Measurements from ENCODE around the gene GRK5. TPM values are rescaled to one million over a fixed set of nuclear protein-coding genes. Genes with fewer than 3 reads are reported as not detected.

GRK5 gene
- total RNA-seq, 1 experiment from 2014 or later = 29.0 TPM

DNA sequence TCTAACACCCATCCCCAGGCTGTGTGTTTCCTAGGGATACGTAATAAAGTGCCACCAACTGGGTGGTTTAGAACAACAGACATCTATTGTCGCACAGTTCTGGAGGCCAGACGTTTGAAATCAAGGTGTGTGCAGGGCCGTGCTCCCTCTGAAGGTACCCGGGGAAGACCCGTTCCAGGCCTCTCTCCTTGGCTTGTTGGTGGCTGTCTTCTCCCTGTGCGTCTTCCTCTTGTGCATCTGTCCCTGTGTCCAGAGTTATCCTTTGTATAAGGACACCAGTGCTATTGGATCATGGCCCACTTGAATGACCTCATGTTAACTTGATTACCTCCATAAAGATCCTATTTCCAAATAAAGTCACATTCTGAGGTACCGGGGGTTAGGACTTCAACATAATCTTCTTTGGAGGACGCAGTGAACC lies 15.6 kb downstream of the GRK5 start:
- no peaks in the 10 kb centered on the region for H3K36me3 ChIP-seq (ENCODE audit: control insufficient read depth, insufficient read depth, low read length)
- peak overlapping the region; percentile 65 for H3K27ac ChIP-seq (ENCODE audit: low read length)
- H3K9me3 ChIP-seq (ENCODE audit: control insufficient read depth, insufficient read depth, low read depth, low read length) = no peaks in the 10 kb centered on the region
- POLR2A ChIA-PET = interaction anchor here (0.5 to 1.3 kb wide), 2 partner anchors 15 to 30 kb away, joined by 3 to 4 read pairs; partner anchors contain the start of gene GRK5
- H3K4me3 ChIP-seq (ENCODE audit: low read depth in 2 of 2, low read length in 2 of 2) = peak overlapping the region; percentile 1 to 26; a peak in 1 of 4 replicates
- TF ChIP-seq TCF7L2 (IDR thresholded peaks at IDR 0.05; ENCODE audit: low read depth, low read length) (no peak), SIN3A (IDR thresholded peaks at IDR 0.05; ENCODE audit: borderline replicate concordance, insufficient read depth, low read depth, low read length) (no peak)
- TF ChIP-seq, protein P1, sequence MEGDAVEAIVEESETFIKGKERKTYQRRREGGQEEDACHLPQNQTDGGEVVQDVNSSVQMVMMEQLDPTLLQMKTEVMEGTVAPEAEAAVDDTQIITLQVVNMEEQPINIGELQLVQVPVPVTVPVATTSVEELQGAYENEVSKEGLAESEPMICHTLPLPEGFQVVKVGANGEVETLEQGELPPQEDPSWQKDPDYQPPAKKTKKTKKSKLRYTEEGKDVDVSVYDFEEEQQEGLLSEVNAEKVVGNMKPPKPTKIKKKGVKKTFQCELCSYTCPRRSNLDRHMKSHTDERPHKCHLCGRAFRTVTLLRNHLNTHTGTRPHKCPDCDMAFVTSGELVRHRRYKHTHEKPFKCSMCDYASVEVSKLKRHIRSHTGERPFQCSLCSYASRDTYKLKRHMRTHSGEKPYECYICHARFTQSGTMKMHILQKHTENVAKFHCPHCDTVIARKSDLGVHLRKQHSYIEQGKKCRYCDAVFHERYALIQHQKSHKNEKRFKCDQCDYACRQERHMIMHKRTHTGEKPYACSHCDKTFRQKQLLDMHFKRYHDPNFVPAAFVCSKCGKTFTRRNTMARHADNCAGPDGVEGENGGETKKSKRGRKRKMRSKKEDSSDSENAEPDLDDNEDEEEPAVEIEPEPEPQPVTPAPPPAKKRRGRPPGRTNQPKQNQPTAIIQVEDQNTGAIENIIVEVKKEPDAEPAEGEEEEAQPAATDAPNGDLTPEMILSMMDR (IDR thresholded peaks at IDR 0.05) = no peak
- TF ChIP-seq, protein P2, sequence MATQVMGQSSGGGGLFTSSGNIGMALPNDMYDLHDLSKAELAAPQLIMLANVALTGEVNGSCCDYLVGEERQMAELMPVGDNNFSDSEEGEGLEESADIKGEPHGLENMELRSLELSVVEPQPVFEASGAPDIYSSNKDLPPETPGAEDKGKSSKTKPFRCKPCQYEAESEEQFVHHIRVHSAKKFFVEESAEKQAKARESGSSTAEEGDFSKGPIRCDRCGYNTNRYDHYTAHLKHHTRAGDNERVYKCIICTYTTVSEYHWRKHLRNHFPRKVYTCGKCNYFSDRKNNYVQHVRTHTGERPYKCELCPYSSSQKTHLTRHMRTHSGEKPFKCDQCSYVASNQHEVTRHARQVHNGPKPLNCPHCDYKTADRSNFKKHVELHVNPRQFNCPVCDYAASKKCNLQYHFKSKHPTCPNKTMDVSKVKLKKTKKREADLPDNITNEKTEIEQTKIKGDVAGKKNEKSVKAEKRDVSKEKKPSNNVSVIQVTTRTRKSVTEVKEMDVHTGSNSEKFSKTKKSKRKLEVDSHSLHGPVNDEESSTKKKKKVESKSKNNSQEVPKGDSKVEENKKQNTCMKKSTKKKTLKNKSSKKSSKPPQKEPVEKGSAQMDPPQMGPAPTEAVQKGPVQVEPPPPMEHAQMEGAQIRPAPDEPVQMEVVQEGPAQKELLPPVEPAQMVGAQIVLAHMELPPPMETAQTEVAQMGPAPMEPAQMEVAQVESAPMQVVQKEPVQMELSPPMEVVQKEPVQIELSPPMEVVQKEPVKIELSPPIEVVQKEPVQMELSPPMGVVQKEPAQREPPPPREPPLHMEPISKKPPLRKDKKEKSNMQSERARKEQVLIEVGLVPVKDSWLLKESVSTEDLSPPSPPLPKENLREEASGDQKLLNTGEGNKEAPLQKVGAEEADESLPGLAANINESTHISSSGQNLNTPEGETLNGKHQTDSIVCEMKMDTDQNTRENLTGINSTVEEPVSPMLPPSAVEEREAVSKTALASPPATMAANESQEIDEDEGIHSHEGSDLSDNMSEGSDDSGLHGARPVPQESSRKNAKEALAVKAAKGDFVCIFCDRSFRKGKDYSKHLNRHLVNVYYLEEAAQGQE (IDR thresholded peaks at IDR 0.05; ENCODE audit: insufficient read depth in 1 of 2, low read depth in 2 of 2, low read length in 1 of 2) = no peak
- in situ Hi-C loops (cut with HindIII; ENCODE audit: low pct_unique_long_range_greater_than_20kb, low sequenced_read_pairs) (no loop called here), intact Hi-C loops (cut with micrococcal nuclease; ENCODE audit: unreplicated experiment) (no loop called here)
- ATAC-seq = peak; percentile 72
- BruUV-seq (replicated peaks) = no TSS peak
- CTCF ChIA-PET = interaction anchor here (0.6 to 1.6 kb wide), 4 partner anchors 14 to 161 kb away, joined by 3 to 14 read pairs (median 7); no protein-coding TSS in a partner anchor
- H3K27me3 ChIP-seq (ENCODE audit: control insufficient read depth, insufficient read depth, low read length) = no peaks in the 10 kb centered on the region
- DNase-seq (ENCODE audit: low read depth, low spot score) = no peak
- H3K4me1 ChIP-seq (ENCODE audit: control insufficient read depth, insufficient read depth, low read length) = peaks cover 32% of the 10 kb centered on the region

DNA sequence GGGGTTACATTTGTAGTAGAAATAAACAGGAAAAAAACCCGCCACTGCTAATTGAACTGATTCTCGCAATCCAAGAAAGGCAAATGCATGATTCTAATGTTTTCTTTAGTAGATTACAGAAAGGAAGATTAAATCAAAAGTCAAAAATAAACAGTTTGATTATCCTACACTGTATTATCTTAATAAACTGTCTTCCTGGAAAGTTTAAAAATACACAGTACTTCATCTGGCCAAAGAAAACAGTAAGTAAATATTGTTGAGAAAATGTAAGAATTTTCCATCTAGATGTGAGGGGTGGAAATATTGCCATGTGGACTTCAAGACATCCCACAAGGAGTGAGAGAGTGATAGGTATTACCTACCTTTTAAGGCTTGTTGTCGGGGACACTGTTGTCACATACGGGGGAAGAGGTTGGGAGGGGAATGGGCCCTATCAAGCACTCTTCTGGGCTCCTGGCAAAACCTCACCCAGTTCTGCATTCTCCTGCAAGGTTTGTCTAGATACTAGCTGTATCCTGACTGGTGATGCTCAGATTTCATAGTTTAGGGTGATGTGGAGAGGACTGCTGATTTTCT lies 17.8 kb downstream of the GRK5 start:
- Histone ChIP-seq H3K4me1 (ENCODE audit: control insufficient read depth, insufficient read depth, low read length) (peaks cover 29% of the 10 kb centered on the region), H3K4me3 (ENCODE audit: low read depth in 2 of 2, low read length in 2 of 2) (no peak overlapping the region), H3K36me3 (ENCODE audit: control insufficient read depth, insufficient read depth, low read length) (no peaks in the 10 kb centered on the region), H3K27me3 (ENCODE audit: control insufficient read depth, insufficient read depth, low read length) (no peaks in the 10 kb centered on the region), H3K27ac (ENCODE audit: low read length) (no peak overlapping the region), H3K9me3 (ENCODE audit: control insufficient read depth, insufficient read depth, low read depth, low read length) (no peaks in the 10 kb centered on the region)
- no TSS peak for BruUV-seq (replicated peaks)
- no peak for TF ChIP-seq TCF7L2 (IDR thresholded peaks at IDR 0.05; ENCODE audit: low read depth, low read length)
- TF ChIP-seq, protein P2 (IDR thresholded peaks at IDR 0.05; ENCODE audit: insufficient read depth in 1 of 2, low read depth in 2 of 2, low read length in 1 of 2) = no peak
- no peak for TF ChIP-seq POLR2AphosphoS5 (IDR thresholded peaks at IDR 0.05; ENCODE audit: low read depth, low read length)
- no peak for TF ChIP-seq SIN3A (IDR thresholded peaks at IDR 0.05; ENCODE audit: borderline replicate concordance, insufficient read depth, low read depth, low read length)
- TF ChIP-seq, protein P1 (IDR thresholded peaks at IDR 0.05) = no peak
- no peak for DNase-seq (ENCODE audit: low read depth, low spot score)
- ATAC-seq = no peak
- in situ Hi-C loops (cut with HindIII; ENCODE audit: low pct_unique_long_range_greater_than_20kb, low sequenced_read_pairs) = no loop called here
- CTCF ChIA-PET = interaction anchor here (0.6 to 0.7 kb wide), 3 partner anchors 11 to 28 kb away, joined by 3 to 7 read pairs (median 3); no protein-coding TSS in a partner anchor
- POLR2A ChIA-PET = no interaction called here
- intact Hi-C loops (cut with micrococcal nuclease; ENCODE audit: unreplicated experiment) = no loop called here

Data from Panc1 (cell line).